Measurements from ENCODE around the gene LAMA2. TPM values are rescaled to one million over a fixed set of nuclear protein-coding genes. Genes with fewer than 3 reads are reported as not detected.

The LAMA2 gene
- total RNA-seq, 1 donor: not detected

- DNase-seq (ENCODE audit: low read depth in 2 of 3, low spot score in 2 of 3): no peak
These were observed 320.4 kb downstream of the LAMA2 start for GRCh38 chr6:129203190-129203900.

- DNase-seq (ENCODE audit: low read depth in 2 of 3, low spot score in 2 of 3): no peak
These were observed 323.9 kb downstream of the LAMA2 start for GRCh38 chr6:129206821-129207220.

GRCh38 chr6:129207832-129208231, 324.9 kb downstream of the LAMA2 start:
- no peak for DNase-seq (ENCODE audit: low read depth in 2 of 3, low spot score in 2 of 3)

GRCh38 chr6:129208415-129209034, 325.6 kb downstream of the LAMA2 start:
- DNase-seq (ENCODE audit: low read depth in 2 of 3, low spot score in 2 of 3): no peak

- no peak for DNase-seq (ENCODE audit: low read depth in 2 of 3, low spot score in 2 of 3)
These were observed 326.4 kb downstream of the LAMA2 start for GRCh38 chr6:129209355-129209754.

GRCh38 chr6:129210684-129211083, 327.7 kb downstream of the LAMA2 start:
- no peak for DNase-seq (ENCODE audit: low read depth in 2 of 3, low spot score in 2 of 3)

- no peak for DNase-seq (ENCODE audit: low read depth in 2 of 3, low spot score in 2 of 3)
These were observed 328.7 kb downstream of the LAMA2 start for GRCh38 chr6:129211626-129212025.

GRCh38 chr6:129212081-129212480, 329.1 kb downstream of the LAMA2 start:
- DNase-seq (ENCODE audit: low read depth in 2 of 3, low spot score in 2 of 3): no peak

GRCh38 chr6:129215246-129215645, 332.3 kb downstream of the LAMA2 start:
- no peak for DNase-seq (ENCODE audit: low read depth in 2 of 3, low spot score in 2 of 3)

- no peak for DNase-seq (ENCODE audit: low read depth in 2 of 3, low spot score in 2 of 3)
These were observed 333.1 kb downstream of the LAMA2 start for GRCh38 chr6:129215916-129216520.

GRCh38 chr6:129217701-129218100, 334.8 kb downstream of the LAMA2 start:
- no peak for DNase-seq (ENCODE audit: low read depth in 2 of 3, low spot score in 2 of 3)

- no peak for DNase-seq (ENCODE audit: low read depth in 2 of 3, low spot score in 2 of 3)
These were observed 350.7 kb downstream of the LAMA2 start for GRCh38 chr6:129233458-129234134.

GRCh38 chr6:129235167-129236000, 352.4 kb downstream of the LAMA2 start:
- no peak for DNase-seq (ENCODE audit: low read depth in 2 of 3, low spot score in 2 of 3)

- DNase-seq (ENCODE audit: low read depth in 2 of 3, low spot score in 2 of 3): no peak
These were observed 353.1 kb downstream of the LAMA2 start for GRCh38 chr6:129236001-129236517.

- DNase-seq (ENCODE audit: low read depth in 2 of 3, low spot score in 2 of 3): no peak
These were observed 356.1 kb downstream of the LAMA2 start for GRCh38 chr6:129238991-129239390.

GRCh38 chr6:129239825-129240491, 357.0 kb downstream of the LAMA2 start:
- DNase-seq (ENCODE audit: low read depth in 2 of 3, low spot score in 2 of 3): no peak

GRCh38 chr6:129240492-129240853, 357.5 kb downstream of the LAMA2 start:
- no peak for DNase-seq (ENCODE audit: low read depth in 2 of 3, low spot score in 2 of 3)

- DNase-seq (ENCODE audit: low read depth in 2 of 3, low spot score in 2 of 3): no peak
These were observed 359.6 kb downstream of the LAMA2 start for GRCh38 chr6:129242546-129242945.

- DNase-seq (ENCODE audit: low read depth in 2 of 3, low spot score in 2 of 3): no peak
These were observed 360.4 kb downstream of the LAMA2 start for GRCh38 chr6:129243377-129243776.

- no peak for DNase-seq (ENCODE audit: low read depth in 2 of 3, low spot score in 2 of 3)
These were observed 366.0 kb downstream of the LAMA2 start for GRCh38 chr6:129248946-129249345.

All from hematopoietic multipotent progenitor cell (in vitro differentiated cells).